ENCODE results near the gene ANKRD45. TPM values are rescaled to one million over a fixed set of nuclear protein-coding genes. Genes with fewer than 3 reads are reported as not detected.

The ANKRD45 gene
- total RNA-seq, 1 experiment from 2014 or later, result not detected

GRCh38 chr1:173666646-173667045 is 3.0 kb downstream of the ANKRD45 start:
- Histone ChIP-seq H3K27me3 (ENCODE audit: insufficient read depth, low read depth) (no peaks in the 10 kb centered on the region), H2AFZ (no peak overlapping the region), H4K20me1 (ENCODE audit: insufficient read depth) (no peaks in the 10 kb centered on the region), H3K9me3 (ENCODE audit: insufficient read depth, low read depth) (no peaks in the 10 kb centered on the region; the same call in 1 of the 2 replicates), H3K79me2 (ENCODE audit: low read depth) (no peaks in the 10 kb centered on the region), H3F3A (ENCODE audit: insufficient read depth, low read depth) (no peaks in the 10 kb centered on the region), H3K4me1 (replicated peaks; ENCODE audit: insufficient read depth) (no peaks in the 10 kb centered on the region), H3K36me3 (ENCODE audit: low read depth) (no peaks in the 10 kb centered on the region), H3K9me2 (ENCODE audit: insufficient read depth) (no peaks in the 10 kb centered on the region; the same call in 1 of the 2 replicates), H3K4me3 (no peak overlapping the region), H3K4me2 (no peak overlapping the region), H3K27ac (no peak overlapping the region)
- ChIA-PET POLR2A (ENCODE audit: unreplicated experiment) (no interaction called here), CTCF (no interaction called here)
- TF ChIP-seq CTCF (conservative IDR thresholded peaks at IDR 0.05) (no peak), EZH2 (IDR thresholded peaks at IDR 0.05; ENCODE audit: low read depth) (no peak)
- intact Hi-C loops (cut with micrococcal nuclease; ENCODE audit: unreplicated experiment), result no loop called here
- no TSS peak for BruUV-seq (replicated peaks)
- no peak for DNase-seq

- BruUV-seq (replicated peaks), result no TSS peak
- no peak overlapping the region for H3K4me3 ChIP-seq
Measured at GRCh38 chr1:173663159-173663558, 6.5 kb downstream of the ANKRD45 start.

GRCh38 chr1:173661763-173662162 is 7.9 kb downstream of the ANKRD45 start:
- Histone ChIP-seq H3K4me2 (no peak overlapping the region), H3F3A (ENCODE audit: insufficient read depth, low read depth) (no peaks in the 10 kb centered on the region), H3K36me3 (ENCODE audit: low read depth) (no peaks in the 10 kb centered on the region), H4K20me1 (ENCODE audit: insufficient read depth) (no peaks in the 10 kb centered on the region), H3K4me3 (no peak overlapping the region), H3K27ac (no peak overlapping the region), H3K9me2 (ENCODE audit: insufficient read depth) (peaks cover 4% of the 10 kb centered on the region), H3K79me2 (ENCODE audit: low read depth) (no peaks in the 10 kb centered on the region), H3K4me1 (replicated peaks; ENCODE audit: insufficient read depth) (no peaks in the 10 kb centered on the region), H3K9me3 (ENCODE audit: insufficient read depth, low read depth) (no peaks in the 10 kb centered on the region; the same call in 1 of the 2 replicates), H2AFZ (no peak overlapping the region), H3K27me3 (ENCODE audit: insufficient read depth, low read depth) (no peaks in the 10 kb centered on the region)
- POLR2A ChIA-PET (ENCODE audit: unreplicated experiment), result no interaction called here
- CTCF ChIA-PET, result no interaction called here
- intact Hi-C loops (cut with micrococcal nuclease; ENCODE audit: unreplicated experiment), result no loop called here
- TF ChIP-seq CTCF (conservative IDR thresholded peaks at IDR 0.05) (no peak), EZH2 (IDR thresholded peaks at IDR 0.05; ENCODE audit: low read depth) (no peak)
- DNase-seq, result no peak
- BruUV-seq (replicated peaks), result no TSS peak

More at GRCh38 chr1:173663159-173663558, 6.5 kb downstream of the ANKRD45 start:
- no peaks in the 10 kb centered on the region for H3K36me3 ChIP-seq (ENCODE audit: low read depth)
- intact Hi-C loops (cut with micrococcal nuclease; ENCODE audit: unreplicated experiment), result no loop called here
- H3K4me2 ChIP-seq, result no peak overlapping the region
- ChIA-PET CTCF (no interaction called here), POLR2A (ENCODE audit: unreplicated experiment) (no interaction called here)
- no peak for TF ChIP-seq CTCF (conservative IDR thresholded peaks at IDR 0.05)
- no peak for TF ChIP-seq EZH2 (IDR thresholded peaks at IDR 0.05; ENCODE audit: low read depth)
- H2AFZ ChIP-seq, result no peak overlapping the region
- H3K9me2 ChIP-seq (ENCODE audit: insufficient read depth), result peaks cover 4% of the 10 kb centered on the region
- H3K27me3 ChIP-seq (ENCODE audit: insufficient read depth, low read depth), result no peaks in the 10 kb centered on the region
- H3K79me2 ChIP-seq (ENCODE audit: low read depth), result no peaks in the 10 kb centered on the region
- no peak overlapping the region for H3K27ac ChIP-seq
- H3K9me3 ChIP-seq (ENCODE audit: insufficient read depth, low read depth), result no peaks in the 10 kb centered on the region; the same call in 1 of the 2 replicates
- H3K4me1 ChIP-seq (replicated peaks; ENCODE audit: insufficient read depth), result no peaks in the 10 kb centered on the region
- H3F3A ChIP-seq (ENCODE audit: insufficient read depth, low read depth), result no peaks in the 10 kb centered on the region
- DNase-seq, result no peak
- H4K20me1 ChIP-seq (ENCODE audit: insufficient read depth), result no peaks in the 10 kb centered on the region

All from PC-9 (cell line).